ENCODE measurements around the gene CDKN1C. TPM values are rescaled to one million over a fixed set of nuclear protein-coding genes. Genes with fewer than 3 reads are reported as not detected.

The CDKN1C gene
- total RNA-seq, 1 experiment from 2014 or later, result 15.4 TPM

DNA sequence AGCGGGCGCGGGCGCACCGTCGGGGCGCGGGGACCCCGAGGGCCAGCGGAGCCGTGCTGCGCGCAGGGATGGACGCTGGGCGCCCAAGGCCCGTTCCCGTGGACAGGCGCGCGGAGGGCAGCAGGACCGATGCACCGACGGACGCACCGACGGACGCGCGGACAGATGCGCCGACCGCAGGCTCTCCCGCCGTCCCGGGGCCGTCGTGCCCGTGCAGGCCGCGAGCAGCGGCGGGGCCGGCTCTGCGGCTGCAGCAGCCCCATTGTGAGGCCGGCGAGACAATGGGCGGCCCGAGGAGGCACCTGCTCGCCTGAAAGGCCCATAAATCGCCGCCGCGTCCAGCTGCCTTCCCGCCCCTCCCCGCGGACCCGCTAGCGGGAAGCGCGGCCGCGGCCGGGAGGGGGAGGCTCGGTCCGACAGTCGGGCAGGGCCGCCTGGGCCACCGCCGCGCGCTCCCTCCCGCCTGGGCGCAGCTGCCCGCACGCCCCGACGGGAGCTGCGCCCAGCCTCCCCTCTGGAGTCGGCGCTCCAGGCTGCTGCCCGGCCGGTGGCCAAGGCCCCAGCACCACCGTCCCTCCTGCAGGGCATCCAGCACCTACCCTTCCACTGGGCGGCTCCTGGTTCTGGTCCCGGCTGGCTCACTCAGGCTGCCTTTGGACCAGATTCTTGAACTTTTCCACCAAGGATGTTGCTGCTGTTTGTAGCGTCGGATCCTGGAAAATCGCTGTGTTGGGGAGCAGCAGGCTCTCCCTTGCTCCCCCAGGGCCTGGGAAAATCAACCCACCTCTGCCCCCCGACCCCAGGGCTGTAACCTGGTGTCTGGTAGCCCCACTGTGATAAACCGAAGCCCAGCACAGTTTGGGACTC is 15.8 kb downstream of the CDKN1C start:
- H3K27ac ChIP-seq (ENCODE audit: insufficient read length, low read depth, low read length), result no peak overlapping the region
- H4K91ac ChIP-seq (ENCODE audit: insufficient read length, low read depth, low read length), result no peak overlapping the region
- H2BK12ac ChIP-seq (ENCODE audit: insufficient read length, low read depth, low read length), result no peak overlapping the region
- peaks cover 5% of the 10 kb centered on the region for H3K23me2 ChIP-seq (ENCODE audit: insufficient read length, low read depth, low read length, poor library complexity, severe bottlenecking)
- no CpG with 5 or more reads among the region's 90 CpGs for WGBS (ENCODE audit: extremely low coverage, insufficient read length, low lambda C conversion rate)
- no peak overlapping the region for H2BK15ac ChIP-seq (ENCODE audit: low read depth, low read length)
- H3K23ac ChIP-seq (ENCODE audit: insufficient read length, low read depth, low read length), result no peak overlapping the region
- no peak overlapping the region for H4K8ac ChIP-seq (replicated peaks; ENCODE audit: insufficient read length, low read depth, low read length)
- Mint-ChIP-seq H3K27me3 (ENCODE audit: low read depth) (peaks cover 92% of the 10 kb centered on the region), H3K4me3 (no peak overlapping the region), H3K27ac (peak overlapping the region in 1 of 3 experiments; percentile 15; a peak in 1 of 7 replicates), H3K4me1 (peaks cover 41 to 48% of the 10 kb centered on the region in 2 experiments), H3K36me3 (ENCODE audit: insufficient read depth in 1 of 3, low read depth in 3 of 3) (peaks cover under 1 to 11% (median 4%) of the 10 kb centered on the region in 3 experiments; a peak in 5 of 7 replicates), H3K9me3 (peaks cover 9 to 13% of the 10 kb centered on the region in 2 experiments)
- no peak overlapping the region for H3K56ac ChIP-seq (ENCODE audit: insufficient read length, low read depth, low read length)
- no peaks in the 10 kb centered on the region for H3K9me3 ChIP-seq (ENCODE audit: control insufficient read depth, low read depth, low read length)
- no peak overlapping the region for H3K18ac ChIP-seq (ENCODE audit: insufficient read length, low read depth, low read length)
- no peaks in the 10 kb centered on the region for H4K20me1 ChIP-seq (ENCODE audit: control insufficient read depth, insufficient read depth, insufficient read length)
- no peaks in the 10 kb centered on the region for H3K79me1 ChIP-seq (ENCODE audit: insufficient read depth, low read depth, low read length, poor library complexity, severe bottlenecking)
- peaks cover 34% of the 10 kb centered on the region for H3K27me3 ChIP-seq (ENCODE audit: insufficient read depth, low read length)
- H3K4ac ChIP-seq (ENCODE audit: low read depth, low read length), result no peak overlapping the region
- H3K79me2 ChIP-seq (ENCODE audit: insufficient read depth, low read length), result no peaks in the 10 kb centered on the region
- no peak overlapping the region for H2BK20ac ChIP-seq (ENCODE audit: low read depth, low read length, poor library complexity, severe bottlenecking)
- no peak for DNase-seq
- H3T11ph ChIP-seq (ENCODE audit: low read length), result no peak overlapping the region
- TF ChIP-seq, protein P1, sequence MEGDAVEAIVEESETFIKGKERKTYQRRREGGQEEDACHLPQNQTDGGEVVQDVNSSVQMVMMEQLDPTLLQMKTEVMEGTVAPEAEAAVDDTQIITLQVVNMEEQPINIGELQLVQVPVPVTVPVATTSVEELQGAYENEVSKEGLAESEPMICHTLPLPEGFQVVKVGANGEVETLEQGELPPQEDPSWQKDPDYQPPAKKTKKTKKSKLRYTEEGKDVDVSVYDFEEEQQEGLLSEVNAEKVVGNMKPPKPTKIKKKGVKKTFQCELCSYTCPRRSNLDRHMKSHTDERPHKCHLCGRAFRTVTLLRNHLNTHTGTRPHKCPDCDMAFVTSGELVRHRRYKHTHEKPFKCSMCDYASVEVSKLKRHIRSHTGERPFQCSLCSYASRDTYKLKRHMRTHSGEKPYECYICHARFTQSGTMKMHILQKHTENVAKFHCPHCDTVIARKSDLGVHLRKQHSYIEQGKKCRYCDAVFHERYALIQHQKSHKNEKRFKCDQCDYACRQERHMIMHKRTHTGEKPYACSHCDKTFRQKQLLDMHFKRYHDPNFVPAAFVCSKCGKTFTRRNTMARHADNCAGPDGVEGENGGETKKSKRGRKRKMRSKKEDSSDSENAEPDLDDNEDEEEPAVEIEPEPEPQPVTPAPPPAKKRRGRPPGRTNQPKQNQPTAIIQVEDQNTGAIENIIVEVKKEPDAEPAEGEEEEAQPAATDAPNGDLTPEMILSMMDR (conservative IDR thresholded peaks at IDR 0.05), result no peak
- no peaks in the 10 kb centered on the region for H3K4me1 ChIP-seq (ENCODE audit: insufficient read depth, low read length)
- H4K5ac ChIP-seq (ENCODE audit: insufficient read length, low read depth, low read length), result no peak overlapping the region
- no peak overlapping the region for H2BK5ac ChIP-seq (ENCODE audit: insufficient read length, low read length)
- H3K4me2 ChIP-seq (ENCODE audit: insufficient read depth, insufficient read length, low read length), result peak overlapping the region; percentile 15
- H2AK5ac ChIP-seq (ENCODE audit: insufficient read length, low read length), result no peak overlapping the region
- H3K14ac ChIP-seq (ENCODE audit: insufficient read depth, low read length), result no peak overlapping the region
- no peak overlapping the region for H2BK120ac ChIP-seq (ENCODE audit: low read depth, low read length, poor library complexity, severe bottlenecking)
- no peak overlapping the region for H2AFZ ChIP-seq (ENCODE audit: low read length)
- H3K9ac ChIP-seq (ENCODE audit: extremely low read depth, insufficient read length, low read length), result no peak overlapping the region
